ENCODE results near the gene DCTN2. TPM values are rescaled to one million over a fixed set of nuclear protein-coding genes. Genes with fewer than 3 reads are reported as not detected.

The DCTN2 gene
- total and polyA plus RNA-seq, 4 donors = 60.0 to 110 (median 84.2) TPM

GRCh38 chr12:57489157-57489641, 57.8 kb downstream of the DCTN2 start:
- no peaks in the 10 kb centered on the region for H3K9me3 ChIP-seq (ENCODE audit: control insufficient read depth in 4 of 4, insufficient read depth in 3 of 4, low read length in 3 of 4)
- H3K27ac ChIP-seq (ENCODE audit: low read depth in 1 of 2, low read length in 1 of 2) = peak overlapping the region in 1 of 2 donors; percentile 9
- H3K27me3 ChIP-seq (ENCODE audit: control insufficient read depth in 3 of 3, insufficient read depth in 3 of 3, low read length in 2 of 3) = no peaks in the 10 kb centered on the region
- H3K36me3 ChIP-seq (ENCODE audit: control insufficient read depth in 4 of 4, insufficient read depth in 4 of 4, low read length in 4 of 4) = peaks cover 17 to 29% (median 25%) of the 10 kb centered on the region in 4 donors
- peaks cover 0 to 10% (median 7%) of the 10 kb centered on the region in 5 donors for H3K4me1 ChIP-seq (ENCODE audit: control insufficient read depth in 5 of 5, insufficient read depth in 5 of 5, low read length in 5 of 5)
- H3K4me3 ChIP-seq = no peak overlapping the region
- 89 to 90% methylated on average over 5 of the region's 5 CpGs for WGBS, 2 donors
- H3K9ac ChIP-seq (ENCODE audit: insufficient read depth in 1 of 2, low read length in 2 of 2) = peak overlapping the region in 1 of 2 donors; percentile 91
- ATAC-seq (ENCODE audit: insufficient read depth, low FRiP score) (no peak), DNase-seq (no peak)
- no peak for TF ChIP-seq CTCF (IDR thresholded peaks at IDR 0.05; ENCODE audit: control extremely low read depth, extremely low read depth)

- ATAC-seq (ENCODE audit: insufficient read depth, low FRiP score) (peak; percentile 17), DNase-seq (no peak)
- H3K4me3 ChIP-seq = peak overlapping the region; percentile 96
- peak overlapping the region; percentile 75 to 91 for H3K9ac ChIP-seq (ENCODE audit: insufficient read depth in 1 of 2, low read length in 2 of 2)
- H3K4me1 ChIP-seq (ENCODE audit: control insufficient read depth in 5 of 5, insufficient read depth in 5 of 5, low read length in 5 of 5) = peaks cover 0 to 10% (median 7%) of the 10 kb centered on the region in 5 donors
- WGBS, 2 donors = 31 to 34% methylated on average over 11 of the region's 11 CpGs
- H3K27ac ChIP-seq (ENCODE audit: low read depth in 1 of 2, low read length in 1 of 2) = peak overlapping the region; percentile 65 to 88
- H3K27me3 ChIP-seq (ENCODE audit: control insufficient read depth in 3 of 3, insufficient read depth in 3 of 3, low read length in 2 of 3) = no peaks in the 10 kb centered on the region
- no peak for TF ChIP-seq CTCF (IDR thresholded peaks at IDR 0.05; ENCODE audit: control extremely low read depth, extremely low read depth)
- H3K36me3 ChIP-seq (ENCODE audit: control insufficient read depth in 4 of 4, insufficient read depth in 4 of 4, low read length in 4 of 4) = peaks cover 17 to 29% (median 25%) of the 10 kb centered on the region in 4 donors
- no peaks in the 10 kb centered on the region for H3K9me3 ChIP-seq (ENCODE audit: control insufficient read depth in 4 of 4, insufficient read depth in 3 of 4, low read length in 3 of 4)
These were observed 58.4 kb downstream of the DCTN2 start for GRCh38 chr12:57488402-57489156.

- Histone ChIP-seq H3K27ac (ENCODE audit: low read depth in 1 of 2, low read length in 1 of 2) (peak within 1 kb of the TSS; percentile 65 to 88), H3K36me3 (ENCODE audit: control insufficient read depth in 4 of 4, insufficient read depth in 4 of 4, low read length in 4 of 4) (peaks cover 17 to 27% (median 23%) of the 10 kb centered on the region in 4 donors), H3K9ac (ENCODE audit: insufficient read depth in 1 of 2, low read length in 2 of 2) (peak within 1 kb of the TSS; percentile 75 to 91), H3K9me3 (ENCODE audit: control insufficient read depth in 4 of 4, insufficient read depth in 3 of 4, low read length in 3 of 4) (no peaks in the 10 kb centered on the region), H3K4me1 (ENCODE audit: control insufficient read depth in 5 of 5, insufficient read depth in 5 of 5, low read length in 5 of 5) (peaks cover 0 to 10% (median 7%) of the 10 kb centered on the region in 5 donors), H3K27me3 (ENCODE audit: control insufficient read depth in 3 of 3, insufficient read depth in 3 of 3, low read length in 2 of 3) (no peaks in the 10 kb centered on the region), H3K4me3 (peak within 1 kb of the TSS; percentile 96)
- peak; percentile 94 to 98 (median 97) for DNase-seq
- WGBS, 2 donors = 8 to 12% methylated on average over 47 of the region's 47 CpGs
- TF ChIP-seq CTCF (IDR thresholded peaks at IDR 0.05; ENCODE audit: control extremely low read depth, extremely low read depth) = no peak
- ATAC-seq (ENCODE audit: insufficient read depth, low FRiP score) = peak; percentile 95
These were observed 59.2 kb downstream of the DCTN2 start, which contains the start of gene MARS1 for GRCh38 chr12:57487597-57488401. Gene MARS1, plus strand, starts transcription at chr12:57488068. Its CDS starts 23 bp downstream, at chr12:57488091.

Measured in lung (tissue), 12 donors.